Cardiac muscle cell (in vitro differentiated cells and primary cell): ENCODE measurements around the gene TMEM190. TPM values are rescaled to one million over a fixed set of nuclear protein-coding genes. Genes with fewer than 3 reads are reported as not detected.

Experiments
- DNase-seq, 2 donors: peaks; one replicate each; pipeline versions ENCODE4 v3.0.0 to v3.0.0-alpha.2; 2010 to 2017; ENCODE audit warnings: low read depth in 1 of 2, low spot score in 1 of 2
- H3K27ac ChIP-seq: fragments of 200-600 bp; sonication (generic); 2 replicates; pipeline ENCODE4 v1.5.1; 2016
- H3K27me3 ChIP-seq: fragments of 200-600 bp; sonication (generic); 2 replicates; pipeline ENCODE4 v1.6.0; 2016; ENCODE audit warnings: control low read depth
- H3K36me3 ChIP-seq: fragments of 200-600 bp; sonication (generic); 2 replicates; pipeline ENCODE4 v1.5.1; 2016; ENCODE audit warnings: control low read depth
- H3K4me1 ChIP-seq: fragments of 200-600 bp; sonication (generic); 2 replicates; pipeline ENCODE4 v1.8.1; 2017; ENCODE audit warnings: low read depth, mild to moderate bottlenecking, mixed run types
- H3K4me3 ChIP-seq: fragments of 200-600 bp; sonication (generic); 2 replicates; pipeline ENCODE4 v1.5.1; 2016; ENCODE audit warnings: mild to moderate bottlenecking
- H3K9me3 ChIP-seq: fragments of 200-600 bp; sonication (generic); 2 replicates; pipeline ENCODE4 v1.5.1; 2017; ENCODE audit warnings: low read depth, mild to moderate bottlenecking, control low read depth
- polyA plus RNA-seq: library from polyadenylated mRNA; unstranded; fragments of >200 nt; fragmentation: Nextera tagmentation; extraction: Ambion mirVana; gene quantifications from 2 replicates; pipeline ENCODE4 v1.2.1, GENCODE V29; 2016
- total RNA-seq: library from RNA; depleted of rRNA; stranded (reverse); fragments of >200 nt; gene quantifications from 2 replicates; pipeline ENCODE4 v1.2.3, GENCODE V29; 2016
- TF ChIP-seq, protein P1 (sequence below): IDR thresholded peaks from 2 replicates; pipeline ENCODE4 v1.5.1; 2012; ENCODE audit warnings: low read depth, mild to moderate bottlenecking, low read length

Gene TMEM190
- total and polyA plus RNA-seq, 2 experiments from 2014 or later = 1.3 TPM; not detected in 1

DNA sequence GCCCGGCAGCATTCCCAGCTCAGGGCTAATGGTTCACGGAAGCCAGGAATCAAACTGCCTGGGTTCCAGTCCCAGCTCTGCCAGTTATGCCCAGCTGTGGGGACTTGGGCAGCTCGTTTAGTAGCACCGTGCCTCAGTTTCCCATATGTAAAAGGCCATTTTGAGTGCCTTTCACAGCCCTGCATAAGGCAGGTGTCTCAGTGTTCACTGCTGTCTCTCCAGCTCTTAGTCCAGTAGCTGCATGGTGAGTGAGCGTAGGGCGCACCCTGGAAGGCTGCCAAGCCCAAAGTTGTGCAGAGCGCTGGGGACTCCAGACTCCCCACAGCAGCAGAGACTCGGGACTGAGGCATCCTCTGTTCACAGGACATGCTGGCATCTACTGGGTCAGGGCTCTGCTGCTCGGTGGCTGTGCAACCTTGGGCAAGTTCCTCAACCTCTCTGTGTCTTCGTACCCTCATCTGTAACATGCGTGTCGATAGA, 14.6 kb downstream of the TMEM190 start:
- no peak for DNase-seq

DNA sequence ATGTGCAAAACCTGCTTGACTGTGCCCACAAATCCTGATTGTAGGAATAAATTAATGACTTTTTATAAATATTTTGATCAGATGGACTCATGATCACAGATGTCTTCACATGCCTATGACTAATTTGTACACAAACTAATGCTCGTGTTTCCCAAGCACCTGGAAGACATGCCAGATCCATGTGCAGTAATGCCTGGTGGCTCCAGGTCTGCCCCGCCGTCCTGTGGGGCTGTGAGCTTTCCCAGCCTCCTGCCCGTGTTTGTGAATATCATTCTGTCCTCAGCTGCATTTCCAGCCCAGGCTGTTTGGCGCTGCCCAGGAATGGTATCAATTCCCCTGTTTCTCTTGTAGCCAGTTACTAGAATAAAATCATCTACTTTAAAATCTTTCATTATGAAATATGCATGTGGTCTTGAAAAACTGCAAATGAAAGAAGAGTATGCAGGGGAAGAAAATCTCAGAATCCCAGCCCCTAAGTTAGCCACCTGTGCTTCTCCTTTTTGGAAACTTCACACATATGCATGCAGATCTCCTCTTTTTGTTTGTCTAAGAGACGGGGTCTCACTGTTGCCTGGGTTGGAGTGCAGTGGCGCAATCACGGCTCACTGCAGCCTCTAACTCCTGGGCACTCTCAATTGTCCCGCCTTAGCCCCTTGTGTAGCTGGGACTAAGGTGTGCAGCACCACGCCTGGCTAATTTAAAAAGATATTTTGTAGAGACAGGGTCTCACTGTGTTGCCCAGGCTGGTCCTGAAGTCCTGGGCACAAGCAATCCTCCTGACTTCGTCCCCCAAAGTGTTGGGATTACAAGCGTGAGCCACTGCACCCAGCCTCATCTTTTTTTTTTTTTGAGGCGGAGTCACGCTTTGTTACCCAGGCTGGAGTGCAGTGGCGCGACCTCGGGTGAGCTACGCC, 15.3 kb downstream of the TMEM190 start:
- DNase-seq = no peak

More for the DNA sequence above, 14.6 kb downstream of the TMEM190 start:
- no peaks in the 10 kb centered on the region for H3K9me3 ChIP-seq
- peaks cover 28% of the 10 kb centered on the region for H3K36me3 ChIP-seq
- H3K27me3 ChIP-seq = no peaks in the 10 kb centered on the region
- peaks cover 10% of the 10 kb centered on the region for H3K4me1 ChIP-seq
- TF ChIP-seq, protein P1, sequence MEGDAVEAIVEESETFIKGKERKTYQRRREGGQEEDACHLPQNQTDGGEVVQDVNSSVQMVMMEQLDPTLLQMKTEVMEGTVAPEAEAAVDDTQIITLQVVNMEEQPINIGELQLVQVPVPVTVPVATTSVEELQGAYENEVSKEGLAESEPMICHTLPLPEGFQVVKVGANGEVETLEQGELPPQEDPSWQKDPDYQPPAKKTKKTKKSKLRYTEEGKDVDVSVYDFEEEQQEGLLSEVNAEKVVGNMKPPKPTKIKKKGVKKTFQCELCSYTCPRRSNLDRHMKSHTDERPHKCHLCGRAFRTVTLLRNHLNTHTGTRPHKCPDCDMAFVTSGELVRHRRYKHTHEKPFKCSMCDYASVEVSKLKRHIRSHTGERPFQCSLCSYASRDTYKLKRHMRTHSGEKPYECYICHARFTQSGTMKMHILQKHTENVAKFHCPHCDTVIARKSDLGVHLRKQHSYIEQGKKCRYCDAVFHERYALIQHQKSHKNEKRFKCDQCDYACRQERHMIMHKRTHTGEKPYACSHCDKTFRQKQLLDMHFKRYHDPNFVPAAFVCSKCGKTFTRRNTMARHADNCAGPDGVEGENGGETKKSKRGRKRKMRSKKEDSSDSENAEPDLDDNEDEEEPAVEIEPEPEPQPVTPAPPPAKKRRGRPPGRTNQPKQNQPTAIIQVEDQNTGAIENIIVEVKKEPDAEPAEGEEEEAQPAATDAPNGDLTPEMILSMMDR = no peak
- H3K27ac ChIP-seq = no peak overlapping the region
- H3K4me3 ChIP-seq = no peak overlapping the region

DNA sequence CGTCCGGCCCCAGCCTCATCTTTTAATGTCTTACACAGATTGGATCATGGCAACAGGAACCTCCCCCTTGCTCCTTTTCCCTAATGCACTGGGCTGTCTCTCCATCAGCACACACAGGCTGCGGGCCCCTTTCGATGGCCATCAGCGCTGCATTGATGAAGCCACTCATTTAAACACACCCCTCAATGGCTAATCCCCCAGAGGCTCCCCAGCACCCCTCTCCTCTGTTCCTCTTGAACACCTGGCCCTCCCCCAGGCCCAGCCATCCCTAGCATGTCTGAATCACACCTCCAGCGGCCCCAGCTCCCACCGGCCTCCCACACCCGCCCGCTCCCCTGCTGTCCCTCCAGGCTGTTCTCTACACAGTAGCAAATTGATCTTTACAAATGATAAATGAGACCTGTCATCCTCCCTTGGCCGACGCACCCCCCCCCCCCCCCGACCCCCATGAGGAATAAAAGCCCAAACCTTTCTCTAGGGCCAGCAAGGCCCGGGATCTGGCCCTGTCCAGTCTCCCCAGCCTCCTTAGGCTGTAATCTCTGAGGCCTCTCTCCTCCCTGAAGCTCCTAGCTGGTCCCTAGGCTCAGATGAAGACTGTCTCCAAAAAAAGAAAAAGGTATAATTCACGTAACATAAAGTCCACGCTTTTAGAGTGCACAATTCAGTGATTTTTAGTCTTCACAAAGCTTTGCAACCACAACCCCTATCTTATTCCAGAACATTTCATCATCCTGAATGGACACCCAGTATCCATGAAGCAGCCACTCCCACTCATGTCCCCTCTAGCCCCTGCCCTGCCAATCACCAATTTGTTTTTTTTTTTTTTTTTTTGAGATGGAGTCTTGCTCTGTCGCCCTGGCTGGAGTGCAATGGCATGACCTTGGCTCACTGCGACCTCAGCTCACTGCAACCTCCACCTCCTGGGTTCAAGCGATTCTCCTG, 16.5 kb downstream of the TMEM190 start:
- peak in 1 of 2 donors; percentile 31 for DNase-seq
- H3K9me3 ChIP-seq = no peaks in the 10 kb centered on the region
- TF ChIP-seq, protein P1 = no peak
- H3K36me3 ChIP-seq = peaks cover 18% of the 10 kb centered on the region
- H3K4me3 ChIP-seq = no peak overlapping the region
- no peaks in the 10 kb centered on the region for H3K27me3 ChIP-seq
- H3K27ac ChIP-seq = no peak overlapping the region
- no peaks in the 10 kb centered on the region for H3K4me1 ChIP-seq

More for the DNA sequence above, 15.3 kb downstream of the TMEM190 start:
- H3K4me1 ChIP-seq = peaks cover 5% of the 10 kb centered on the region
- no peak overlapping the region for H3K27ac ChIP-seq
- H3K4me3 ChIP-seq = no peak overlapping the region
- no peaks in the 10 kb centered on the region for H3K9me3 ChIP-seq
- peaks cover 26% of the 10 kb centered on the region for H3K36me3 ChIP-seq
- no peaks in the 10 kb centered on the region for H3K27me3 ChIP-seq
- TF ChIP-seq, protein P1 = no peak

DNA sequence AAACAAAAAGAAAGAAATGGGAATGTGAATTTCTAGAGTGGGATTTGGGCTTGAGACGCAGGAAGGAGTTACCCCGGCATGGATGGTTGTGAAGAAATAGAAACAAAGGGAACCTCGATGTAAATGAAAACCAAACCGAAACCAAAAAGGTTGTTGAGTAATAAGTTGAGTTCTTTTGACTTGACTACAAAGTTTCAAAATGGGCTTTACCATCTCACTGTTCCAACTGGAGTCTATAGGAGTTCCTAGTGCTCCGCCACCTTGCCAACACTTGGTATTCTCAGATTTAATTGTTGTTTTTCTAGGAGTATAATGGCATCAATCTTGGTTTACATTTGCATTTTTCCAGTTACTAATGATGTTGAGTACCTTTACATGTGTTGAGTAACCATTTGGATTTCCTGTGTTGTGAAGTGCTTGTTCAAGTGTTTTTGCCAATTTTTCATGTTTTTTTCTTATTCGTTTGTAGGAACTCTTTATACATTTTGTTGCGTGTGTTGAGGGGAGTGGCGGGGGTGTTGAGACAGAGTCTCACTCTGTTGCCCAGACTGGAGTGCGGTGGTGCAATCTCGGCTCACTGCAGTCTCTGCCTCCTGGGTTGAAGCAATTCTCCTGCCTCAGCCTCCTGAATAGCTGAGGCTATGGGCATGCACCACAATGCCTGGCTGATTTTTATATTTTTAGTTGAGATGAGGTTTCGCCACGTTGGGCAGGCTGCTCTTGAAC, 21.7 kb downstream of the TMEM190 start:
- no peak for DNase-seq
- H3K36me3 ChIP-seq = peaks cover 25% of the 10 kb centered on the region
- TF ChIP-seq, protein P1 = no peak
- no peaks in the 10 kb centered on the region for H3K9me3 ChIP-seq
- H3K27ac ChIP-seq = no peak overlapping the region
- H3K4me3 ChIP-seq = no peak overlapping the region
- H3K4me1 ChIP-seq = no peaks in the 10 kb centered on the region
- H3K27me3 ChIP-seq = no peaks in the 10 kb centered on the region
